Upper lobe of left lung (tissue), 4 donors: Measurements from ENCODE around the gene PLXNA2.

ENCODE experiments used
- POLR2A ChIP-seq, 4 donors: fragments of 450-650 bp; IDR thresholded peaks; one replicate each; pipeline ENCODE4 v1.5.1; 2016 to 2017; ENCODE audit warnings: antibody characterized with exemption in 4 of 4, mild to moderate bottlenecking in 2 of 4
- POLR2AphosphoS5 ChIP-seq, 2 donors: sonication (generic); formaldehyde crosslinking; IDR thresholded peaks; one replicate each; pipeline ENCODE4 v1.5.1; 2017; ENCODE audit warnings: antibody characterized with exemption in 2 of 2

DNA sequence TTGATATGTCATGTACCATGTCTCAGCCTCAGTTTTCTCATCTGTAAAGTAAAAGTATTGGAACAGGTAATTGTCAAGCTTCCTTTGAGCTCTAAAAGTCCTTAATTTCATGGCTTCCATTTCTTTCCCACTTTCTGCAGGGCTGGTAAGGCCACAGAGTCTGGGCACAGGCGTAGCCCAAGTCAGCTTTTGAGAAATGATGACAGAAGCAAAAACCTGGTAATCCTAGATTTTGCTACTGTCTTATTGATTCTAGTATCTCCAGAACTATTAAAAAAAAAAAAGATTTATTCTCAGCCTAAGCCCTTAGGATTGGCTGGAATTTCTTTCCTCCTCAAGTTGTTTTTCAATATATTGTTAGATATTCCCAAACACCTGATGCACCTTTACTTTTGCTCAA, 31.3 kb downstream of the PLXNA2 start:
- TF ChIP-seq POLR2AphosphoS5 (IDR thresholded peaks at IDR 0.05), result no peak
- no peak for TF ChIP-seq POLR2A (IDR thresholded peaks at IDR 0.05)
